IMR-90 (cell line): ENCODE data around the gene SUSD6.
A peak's percentile ranks its signal among the peaks of the same experiment; 100 is the strongest.
"Not testable (repeated sequence)": the region's sequence is repeated elsewhere in the genome, so short reads cannot be mapped to it uniquely, and the experiment has no call there.

Experiments
- CEBPB ChIP-seq: IDR thresholded peaks from 2 replicates; pipeline ENCODE4 v1.6.1; 2012; ENCODE audit warnings: low read depth, low read length, improper control_type of control experiment
- MAFK ChIP-seq: IDR thresholded peaks from 2 replicates; pipeline ENCODE4 v1.6.1; 2012; ENCODE audit warnings: low read depth, low read length, improper control_type of control experiment
- NFE2L2 ChIP-seq: fragments of 150-350 bp; IDR thresholded peaks from 2 replicates; pipeline ENCODE4 v1.6.1; 2016; ENCODE audit warnings: low read depth, mild to moderate bottlenecking, low read length
- POLR2A ChIP-seq: IDR thresholded peaks from 2 replicates; pipeline ENCODE4 v1.6.1; 2012; ENCODE audit warnings: mild to moderate bottlenecking, low read depth, low read length
- RAD21 ChIP-seq: IDR thresholded peaks from 2 replicates; pipeline ENCODE4 v1.6.1; 2012; ENCODE audit warnings: low read length, improper control_type of control experiment
- SMC3 ChIP-seq: fragments of 150-350 bp; IDR thresholded peaks from 2 replicates; pipeline ENCODE4 v1.6.1; 2016; ENCODE audit warnings: low read depth, mild to moderate bottlenecking, antibody characterized with exemption, low read length, moderate library complexity
- TF ChIP-seq, protein P1 (sequence below): conservative IDR thresholded peaks from 2 replicates; pipeline ENCODE4 v1.5.1; 2012; ENCODE audit warnings: mild to moderate bottlenecking, low read depth, low read length, improper control_type of control experiment
- TF ChIP-seq, protein P2 (sequence below): fragments of 150-350 bp; IDR thresholded peaks from 2 replicates; pipeline ENCODE4 v1.6.1; 2016; ENCODE audit warnings: low read depth, mild to moderate bottlenecking, low read length, moderate library complexity, borderline replicate concordance
- TF ChIP-seq, protein P3 (sequence below): fragments of 150-350 bp; IDR thresholded peaks from 2 replicates; pipeline ENCODE4 v1.6.1; 2017; ENCODE audit warnings: mild to moderate bottlenecking, antibody characterized with exemption, low read length, low read depth

DNA sequence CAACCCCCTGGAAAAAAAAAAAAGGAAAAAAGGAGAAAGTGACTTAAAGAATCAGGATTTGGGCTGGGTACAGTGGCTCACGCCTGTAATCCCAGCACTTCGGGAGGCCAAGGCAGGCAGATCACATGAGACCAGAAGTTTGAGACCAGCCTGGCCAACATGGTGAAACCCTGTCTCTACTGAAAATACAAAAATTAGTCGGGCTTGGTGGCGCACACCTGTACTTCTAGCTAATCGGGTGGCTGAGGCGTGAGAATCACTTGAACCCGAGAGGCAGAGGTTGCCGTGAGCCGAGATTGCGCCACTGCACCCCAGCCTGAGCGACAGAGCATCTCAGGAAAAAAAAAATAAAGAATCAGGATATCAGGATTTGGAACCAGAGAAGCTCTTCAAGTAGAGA lies 36.2 kb downstream of the SUSD6 start:
- TF ChIP-seq, protein P1, sequence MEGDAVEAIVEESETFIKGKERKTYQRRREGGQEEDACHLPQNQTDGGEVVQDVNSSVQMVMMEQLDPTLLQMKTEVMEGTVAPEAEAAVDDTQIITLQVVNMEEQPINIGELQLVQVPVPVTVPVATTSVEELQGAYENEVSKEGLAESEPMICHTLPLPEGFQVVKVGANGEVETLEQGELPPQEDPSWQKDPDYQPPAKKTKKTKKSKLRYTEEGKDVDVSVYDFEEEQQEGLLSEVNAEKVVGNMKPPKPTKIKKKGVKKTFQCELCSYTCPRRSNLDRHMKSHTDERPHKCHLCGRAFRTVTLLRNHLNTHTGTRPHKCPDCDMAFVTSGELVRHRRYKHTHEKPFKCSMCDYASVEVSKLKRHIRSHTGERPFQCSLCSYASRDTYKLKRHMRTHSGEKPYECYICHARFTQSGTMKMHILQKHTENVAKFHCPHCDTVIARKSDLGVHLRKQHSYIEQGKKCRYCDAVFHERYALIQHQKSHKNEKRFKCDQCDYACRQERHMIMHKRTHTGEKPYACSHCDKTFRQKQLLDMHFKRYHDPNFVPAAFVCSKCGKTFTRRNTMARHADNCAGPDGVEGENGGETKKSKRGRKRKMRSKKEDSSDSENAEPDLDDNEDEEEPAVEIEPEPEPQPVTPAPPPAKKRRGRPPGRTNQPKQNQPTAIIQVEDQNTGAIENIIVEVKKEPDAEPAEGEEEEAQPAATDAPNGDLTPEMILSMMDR = not testable (repeated sequence)
- not testable (repeated sequence) for TF ChIP-seq MAFK, POLR2A, NFE2L2, RAD21, SMC3
- TF ChIP-seq, protein P2, sequence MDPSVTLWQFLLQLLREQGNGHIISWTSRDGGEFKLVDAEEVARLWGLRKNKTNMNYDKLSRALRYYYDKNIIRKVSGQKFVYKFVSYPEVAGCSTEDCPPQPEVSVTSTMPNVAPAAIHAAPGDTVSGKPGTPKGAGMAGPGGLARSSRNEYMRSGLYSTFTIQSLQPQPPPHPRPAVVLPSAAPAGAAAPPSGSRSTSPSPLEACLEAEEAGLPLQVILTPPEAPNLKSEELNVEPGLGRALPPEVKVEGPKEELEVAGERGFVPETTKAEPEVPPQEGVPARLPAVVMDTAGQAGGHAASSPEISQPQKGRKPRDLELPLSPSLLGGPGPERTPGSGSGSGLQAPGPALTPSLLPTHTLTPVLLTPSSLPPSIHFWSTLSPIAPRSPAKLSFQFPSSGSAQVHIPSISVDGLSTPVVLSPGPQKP = not testable (repeated sequence)
- TF ChIP-seq, protein P3, sequence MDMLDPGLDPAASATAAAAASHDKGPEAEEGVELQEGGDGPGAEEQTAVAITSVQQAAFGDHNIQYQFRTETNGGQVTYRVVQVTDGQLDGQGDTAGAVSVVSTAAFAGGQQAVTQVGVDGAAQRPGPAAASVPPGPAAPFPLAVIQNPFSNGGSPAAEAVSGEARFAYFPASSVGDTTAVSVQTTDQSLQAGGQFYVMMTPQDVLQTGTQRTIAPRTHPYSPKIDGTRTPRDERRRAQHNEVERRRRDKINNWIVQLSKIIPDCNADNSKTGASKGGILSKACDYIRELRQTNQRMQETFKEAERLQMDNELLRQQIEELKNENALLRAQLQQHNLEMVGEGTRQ = not testable (repeated sequence)
- peak; percentile 27; the same call in 1 of the 2 replicates for TF ChIP-seq CEBPB
